Skeletal muscle cell (primary cell): ENCODE results near the gene KCNH1.

Source experiments
- DNase-seq: peaks from one replicate; pipeline ENCODE4 v3.0.0-alpha.2; 2010; ENCODE audit warnings: low read depth
- H3K4me3 ChIP-seq: 2 replicates; pipeline ENCODE4 v1.5.1; 2011; ENCODE audit warnings: low read depth, mild to moderate bottlenecking, control low read depth, low read length, moderate library complexity

The KCNH1 gene

GRCh38 chr1:210707300-210708240 is 426.4 kb downstream of the KCNH1 start:
- no peak for DNase-seq
- no peak overlapping the region for H3K4me3 ChIP-seq

- no peak for DNase-seq
- H3K4me3 ChIP-seq = no peak overlapping the region
These were observed 427.7 kb downstream of the KCNH1 start for GRCh38 chr1:210706246-210706645.

- no peak overlapping the region for H3K4me3 ChIP-seq
- no peak for DNase-seq
These were observed 428.9 kb downstream of the KCNH1 start for GRCh38 chr1:210705086-210705485.

GRCh38 chr1:210703593-210703992 is 430.4 kb downstream of the KCNH1 start:
- no peak overlapping the region for H3K4me3 ChIP-seq
- no peak for DNase-seq

GRCh38 chr1:210702506-210702905 is 431.4 kb downstream of the KCNH1 start:
- no peak overlapping the region for H3K4me3 ChIP-seq
- DNase-seq = no peak

- no peak overlapping the region for H3K4me3 ChIP-seq
- DNase-seq = no peak
These were observed 433.4 kb downstream of the KCNH1 start for GRCh38 chr1:210700511-210700910.

- DNase-seq = no peak
These were observed 433.9 kb downstream of the KCNH1 start for GRCh38 chr1:210700083-210700482.

GRCh38 chr1:210698661-210699060 is 435.3 kb downstream of the KCNH1 start:
- no peak overlapping the region for H3K4me3 ChIP-seq
- no peak for DNase-seq

More at GRCh38 chr1:210700083-210700482, 433.9 kb downstream of the KCNH1 start:
- no peak overlapping the region for H3K4me3 ChIP-seq

GRCh38 chr1:210697185-210697584 is 436.8 kb downstream of the KCNH1 start:
- no peak for DNase-seq

GRCh38 chr1:210696709-210697108 is 437.2 kb downstream of the KCNH1 start:
- DNase-seq = no peak
- no peak overlapping the region for H3K4me3 ChIP-seq

More at GRCh38 chr1:210697185-210697584, 436.8 kb downstream of the KCNH1 start:
- no peak overlapping the region for H3K4me3 ChIP-seq

- DNase-seq = no peak
- H3K4me3 ChIP-seq = no peak overlapping the region
These were observed 438.9 kb downstream of the KCNH1 start for GRCh38 chr1:210695026-210695425.

- H3K4me3 ChIP-seq = no peak overlapping the region
- DNase-seq = no peak
These were observed 441.2 kb downstream of the KCNH1 start for GRCh38 chr1:210692796-210693195.

GRCh38 chr1:210691039-210691610 is 442.8 kb downstream of the KCNH1 start:
- no peak overlapping the region for H3K4me3 ChIP-seq
- DNase-seq = no peak

- DNase-seq = no peak
- H3K4me3 ChIP-seq = no peak overlapping the region
These were observed 443.7 kb downstream of the KCNH1 start for GRCh38 chr1:210690236-210690635.

- no peak overlapping the region for H3K4me3 ChIP-seq
- no peak for DNase-seq
These were observed 444.1 kb downstream of the KCNH1 start for GRCh38 chr1:210689826-210690225.

- no peak for DNase-seq
- H3K4me3 ChIP-seq = no peak overlapping the region
These were observed 445.3 kb downstream of the KCNH1 start for GRCh38 chr1:210688512-210689234.

- H3K4me3 ChIP-seq = no peak overlapping the region
- DNase-seq = no peak
These were observed 446.2 kb downstream of the KCNH1 start for GRCh38 chr1:210687582-210688279.

- DNase-seq = no peak
- no peak overlapping the region for H3K4me3 ChIP-seq
These were observed 447.1 kb downstream of the KCNH1 start for GRCh38 chr1:210686841-210687240.

- DNase-seq = no peak
- no peak overlapping the region for H3K4me3 ChIP-seq
These were observed 448.7 kb downstream of the KCNH1 start for GRCh38 chr1:210685295-210685650.
